ENCODE results near the gene ASB13. TPM values are rescaled to one million over a fixed set of nuclear protein-coding genes. Genes with fewer than 3 reads are reported as not detected.

The ASB13 gene, protein sequence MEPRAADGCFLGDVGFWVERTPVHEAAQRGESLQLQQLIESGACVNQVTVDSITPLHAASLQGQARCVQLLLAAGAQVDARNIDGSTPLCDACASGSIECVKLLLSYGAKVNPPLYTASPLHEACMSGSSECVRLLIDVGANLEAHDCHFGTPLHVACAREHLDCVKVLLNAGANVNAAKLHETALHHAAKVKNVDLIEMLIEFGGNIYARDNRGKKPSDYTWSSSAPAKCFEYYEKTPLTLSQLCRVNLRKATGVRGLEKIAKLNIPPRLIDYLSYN
- total RNA-seq (2013; cell fraction: nucleolus; rRNA removed) = not detected in 2 replicates
- 0.06 and 0.16 TPM in 2 replicates for total RNA-seq (2014; rRNA removed)
- total RNA-seq (2014; rRNA removed; fragmentation: Illumina TruSeq; extraction: Trizol) = 0.23 and 0.36 TPM in 2 replicates
- total RNA-seq (2021) = 0.59 and 0.90 TPM in 2 replicates
- 0.62 TPM for polyA plus RNA-seq (2011; ENCODE audit: low read depth)
- 0.03 TPM in 1 of 2 replicates, not detected in the other for polyA plus RNA-seq (2011; rRNA removed)
- 0.04 TPM in 1 of 2 replicates, not detected in the other for polyA plus RNA-seq (2011; cell fraction: cytosol; rRNA removed)
- 0.04 TPM in 1 of 2 replicates, not detected in the other for polyA plus RNA-seq (2011; cell fraction: nucleus; rRNA removed)
- polyA plus RNA-seq (2012) = 0.76 and 0.88 TPM in 2 replicates
- 0.13 TPM in 1 of 2 replicates, not detected in the other for polyA plus RNA-seq (2014; fragmentation: Illumina TruSeq; extraction: Trizol)
- polyA plus RNA-seq (2014; fragmentation: Nextera tagmentation; extraction: Ambion mirVana) = under 1 TPM in 1 of 2 experiments, not detected in 1; 0.02 TPM
- 0.08 and 0.30 TPM in 2 replicates for polyA plus RNA-seq (2014; rRNA removed)
- under 1 TPM; 0.05 to 0.19 TPM for polyA plus RNA-seq (2016; fragmentation: Nextera tagmentation; extraction: Ambion mirVana)
- polyA minus RNA-seq (2011; rRNA and poly(A)+ RNA removed) = not detected in 2 replicates
- polyA minus RNA-seq (2011; cell fraction: cytosol; rRNA and poly(A)+ RNA removed) = 0.53 and 4.1 TPM in 2 replicates
- 0.19 TPM in 1 of 2 replicates, not detected in the other for polyA minus RNA-seq (2011; cell fraction: nucleus; rRNA and poly(A)+ RNA removed)
- Bru-seq, nascent RNA = percentile 16 among the genes with signal in this experiment
- percentile 11 among the genes with signal in this experiment for BruChase-seq, experiment 1, labeled RNA remaining after a 6-hour chase
- percentile 15 among the genes with signal in this experiment for BruChase-seq, experiment 2, labeled RNA remaining after a 2-hour chase
- long read RNA-seq, experiment 1 = 0 reads
- long read RNA-seq, experiment 2 = 0 reads

- in situ Hi-C loops (cut with MboI) (no loop called here), intact Hi-C loops (cut with micrococcal nuclease; ENCODE audit: unreplicated experiment) (no loop called here)
- ChIA-PET RAD21 (ENCODE audit: unreplicated experiment) (no interaction called here), POLR2A (no interaction called here), CTCF (no interaction called here), SMC1A (ENCODE audit: uncharacterized antibody, unreplicated experiment) (no interaction called here)
- TF ChIP-seq, protein P1, sequence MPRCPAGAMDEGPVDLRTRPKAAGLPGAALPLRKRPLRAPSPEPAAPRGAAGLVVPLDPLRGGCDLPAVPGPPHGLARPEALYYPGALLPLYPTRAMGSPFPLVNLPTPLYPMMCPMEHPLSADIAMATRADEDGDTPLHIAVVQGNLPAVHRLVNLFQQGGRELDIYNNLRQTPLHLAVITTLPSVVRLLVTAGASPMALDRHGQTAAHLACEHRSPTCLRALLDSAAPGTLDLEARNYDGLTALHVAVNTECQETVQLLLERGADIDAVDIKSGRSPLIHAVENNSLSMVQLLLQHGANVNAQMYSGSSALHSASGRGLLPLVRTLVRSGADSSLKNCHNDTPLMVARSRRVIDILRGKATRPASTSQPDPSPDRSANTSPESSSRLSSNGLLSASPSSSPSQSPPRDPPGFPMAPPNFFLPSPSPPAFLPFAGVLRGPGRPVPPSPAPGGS (IDR thresholded peaks at IDR 0.05; ENCODE audit: borderline replicate concordance, insufficient read depth, low read depth, low read length, poor library complexity, severe bottlenecking) = no peak
- peak in 1 of 2 experiments; percentile 8; a peak in 1 of 4 replicates for TF ChIP-seq BHLHE40 (IDR thresholded peaks at IDR 0.05; ENCODE audit: borderline replicate concordance in 1 of 2, low read depth in 2 of 2, low read length in 1 of 2)
- TF ChIP-seq SIX5 (IDR thresholded peaks at IDR 0.05; ENCODE audit: low read depth, low read length, severe bottlenecking) = peak; percentile 48
- TF ChIP-seq EED (IDR thresholded peaks at IDR 0.05; ENCODE audit: low read depth) = peak; percentile 50; the same call in 1 of the 2 replicates
- TF ChIP-seq IKZF1 (conservative IDR thresholded peaks at IDR 0.05) = 0 out of 2 replicates have a peak, but pooled peaks have one; percentile 42
- TF ChIP-seq SMAD1 (IDR thresholded peaks at IDR 0.05; ENCODE audit: low read depth, partially characterized antibody) = no peak
- 0 out of 2 replicates have a peak, but pooled peaks have one; percentile 17 for TF ChIP-seq DPF2 (IDR thresholded peaks at IDR 0.05)
- peak; percentile 46; the same call in 1 of the 2 replicates for TF ChIP-seq CREB1 (IDR thresholded peaks at IDR 0.05; ENCODE audit: low read depth)
- TF ChIP-seq HDAC6 (IDR thresholded peaks at IDR 0.05; ENCODE audit: unreplicated experiment) = peak; percentile 76
- no peak for TF ChIP-seq RUNX3 (IDR thresholded peaks at IDR 0.05; ENCODE audit: low read length)
- TF ChIP-seq CBFB (IDR thresholded peaks at IDR 0.05; ENCODE audit: low read depth) = no peak
- Histone ChIP-seq H3K4me1 (ENCODE audit: control insufficient read depth, insufficient read depth, low read length) (peaks cover 10% of the 10 kb centered on the region), H3K27ac (ENCODE audit: control insufficient read depth, insufficient read depth) (no peak within 1 kb of the TSS), H4K20me1 (ENCODE audit: control insufficient read depth, insufficient read depth) (no peaks in the 10 kb centered on the region), H3K36me3 (ENCODE audit: control insufficient read depth in 2 of 2, insufficient read depth in 2 of 2, low read length in 1 of 2) (no peaks in the 10 kb centered on the region), H3K4me2 (ENCODE audit: control insufficient read depth, insufficient read depth) (peak within 1 kb of the TSS; percentile 73), H3K27me3 (replicated peaks in 1 of 2; ENCODE audit: control insufficient read depth in 2 of 2, insufficient read depth in 2 of 2, low read length in 1 of 2) (peaks cover 7 to 18% of the 10 kb centered on the region in 2 experiments), H3K79me2 (ENCODE audit: control insufficient read depth, insufficient read depth, low read length) (no peaks in the 10 kb centered on the region), H3K4me3 (peak within 1 kb of the TSS; percentile 62; the same call in 1 of the 2 replicates), H2AFZ (ENCODE audit: control insufficient read depth, low read depth, low read length) (peak within 1 kb of the TSS; percentile 63), H3K9me3 (replicated peaks; ENCODE audit: control insufficient read depth, insufficient read depth, low read length) (no peaks in the 10 kb centered on the region), H3K9ac (ENCODE audit: control insufficient read depth, insufficient read depth, low read length) (no peak within 1 kb of the TSS; the same call in 1 of the 2 replicates)
- no peak for FAIRE-seq
- BruUV-seq (replicated peaks) = no TSS peak
- WGBS (ENCODE audit: insufficient coverage, insufficient replicate concordance, low lambda C conversion rate, missing lambda C conversion rate) = 1% methylated on average over 66 of the region's 112 CpGs
- DNase-seq (ENCODE audit: low read depth, low spot score) = no peak
- ATAC-seq = peak; percentile 86
Observed at GRCh38 chr10:5666008-5666840, at the start of gene ASB13. Gene ASB13, minus strand, starts transcription at chr10:5666595. Its CDS starts 44 bp downstream, at chr10:5666551.
